HL-60 (cell line): Measurements from ENCODE around the gene CCDC106.

ENCODE experiments used
- DNase-seq, 2 experiments: peaks; one replicate each; pipeline ENCODE4 v3.0.0-alpha.2; 2010 to 2020; ENCODE audit warnings: low read depth in 1 of 2, low spot score in 1 of 2
- H3K27ac ChIP-seq: fragments of 250-450 bp; sonication (Bioruptor Pico); replicated peaks from 2 replicates; pipeline ENCODE4 v1.5.1; 2020; ENCODE audit warnings: mild to moderate bottlenecking, moderate library complexity
- H3K27me3 ChIP-seq: fragments of 250-450 bp; sonication (Bioruptor Pico); 2 replicates; pipeline ENCODE4 v1.5.1; 2021; ENCODE audit warnings: mild to moderate bottlenecking, moderate library complexity; ENCODE audit not compliant: insufficient read depth, poor library complexity, severe bottlenecking
- H3K4me3 ChIP-seq: replicated peaks from 2 replicates; pipeline ENCODE4 v1.5.1; 2011; ENCODE audit warnings: mild to moderate bottlenecking, control low read depth, low read length; ENCODE audit not compliant: insufficient read depth
- CTCF ChIP-seq: IDR thresholded peaks from one replicate; pipeline ENCODE4 v1.5.1; 2011; ENCODE audit warnings: low read length, control low read depth, inconsistent platforms; ENCODE audit not compliant: insufficient read depth
- GABPA ChIP-seq: IDR thresholded peaks from 2 replicates; pipeline ENCODE4 v1.6.1; 2012; ENCODE audit warnings: low read depth
- POLR2AphosphoS5 ChIP-seq: IDR thresholded peaks from 2 replicates; pipeline ENCODE4 v1.6.1; 2012; ENCODE audit warnings: low read depth
- REST ChIP-seq: IDR thresholded peaks from 2 replicates; pipeline ENCODE4 v1.6.1; 2012; ENCODE audit warnings: low read depth; ENCODE audit not compliant: insufficient replicate concordance
- SPI1 ChIP-seq: IDR thresholded peaks from 2 replicates; pipeline ENCODE4 v1.6.1; 2012; ENCODE audit warnings: low read depth, mild to moderate bottlenecking, borderline replicate concordance

Gene CCDC106

GRCh38 chr19:55659822-55660221 is 11.8 kb downstream of the CCDC106 start:
- Histone ChIP-seq H3K27ac (peak overlapping the region; percentile 8; the same call in 1 of the 2 replicates), H3K27me3 (no peaks in the 10 kb centered on the region)

GRCh38 chr19:55660404-55660803 is 12.4 kb downstream of the CCDC106 start:
- DNase-seq: no peak
- H3K27ac ChIP-seq: no peak overlapping the region
- no peaks in the 10 kb centered on the region for H3K27me3 ChIP-seq
- no peak overlapping the region for H3K4me3 ChIP-seq
- TF ChIP-seq SPI1: no peak
- TF ChIP-seq CTCF: no peak
- no peak for TF ChIP-seq REST
- no peak for TF ChIP-seq POLR2AphosphoS5
- no peak for TF ChIP-seq GABPA

More at GRCh38 chr19:55659822-55660221, 11.8 kb downstream of the CCDC106 start:
- no peak for DNase-seq
- H3K4me3 ChIP-seq: no peak overlapping the region
- TF ChIP-seq SPI1 (peak; percentile 77), POLR2AphosphoS5 (no peak)

GRCh38 chr19:55660991-55661390 is 13.0 kb downstream of the CCDC106 start:
- Histone ChIP-seq H3K4me3 (no peak overlapping the region), H3K27me3 (no peaks in the 10 kb centered on the region), H3K27ac (no peak overlapping the region)
- no peak for TF ChIP-seq SPI1
- no peak for TF ChIP-seq GABPA
- no peak for TF ChIP-seq REST
- no peak for TF ChIP-seq CTCF
- no peak for TF ChIP-seq POLR2AphosphoS5
- DNase-seq: no peak

GRCh38 chr19:55661826-55662225 is 13.8 kb downstream of the CCDC106 start:
- Histone ChIP-seq H3K4me3 (no peak overlapping the region), H3K27me3 (no peaks in the 10 kb centered on the region), H3K27ac (no peak overlapping the region)
- peak in 1 of 2 experiments; percentile 64 for DNase-seq
- TF ChIP-seq SPI1 (peak; percentile 65; the same call in 1 of the 2 replicates), POLR2AphosphoS5 (no peak)

GRCh38 chr19:55663846-55664536 is 16.0 kb downstream of the CCDC106 start:
- Histone ChIP-seq H3K4me3 (no peak overlapping the region), H3K27ac (no peak overlapping the region), H3K27me3 (no peaks in the 10 kb centered on the region)
- DNase-seq: no peak
- TF ChIP-seq GABPA (no peak), SPI1 (no peak), REST (no peak), CTCF (no peak), POLR2AphosphoS5 (no peak)
